ENCODE measurements around the gene BRINP1. TPM values are rescaled to one million over a fixed set of nuclear protein-coding genes. Genes with fewer than 3 reads are reported as not detected.

The BRINP1 gene
- polyA plus RNA-seq, 3 donors: not detected

- H3K9me3 ChIP-seq (replicated peaks in 1 of 2; ENCODE audit: control insufficient read depth in 1 of 2, insufficient read depth in 1 of 2, low read length in 2 of 2): peaks cover 15 to 16% of the 10 kb centered on the region in 2 donors
- Mint-ChIP-seq H3K36me3 (no peaks in the 10 kb centered on the region), H3K4me3 (no peak overlapping the region), H3K9me3 (peaks cover 0 to 19% (median 10%) of the 10 kb centered on the region in 7 donors), H3K27ac (no peak overlapping the region), H3K27me3 (ENCODE audit: low read depth in 3 of 3) (no peaks in the 10 kb centered on the region), H3K4me1 (no peaks in the 10 kb centered on the region)
- H2AFZ ChIP-seq (ENCODE audit: insufficient read depth, low read depth, low read length, poor library complexity, severe bottlenecking): no peak overlapping the region
- no peaks in the 10 kb centered on the region for H4K20me1 ChIP-seq (ENCODE audit: insufficient read depth, low read length)
- H3K27me3 ChIP-seq (ENCODE audit: control insufficient read depth in 2 of 2, insufficient read depth in 2 of 2, low read length in 2 of 2): no peaks in the 10 kb centered on the region
- H3K36me3 ChIP-seq (replicated peaks in 1 of 2; ENCODE audit: control insufficient read depth in 1 of 2, insufficient read depth in 2 of 2, low read length in 2 of 2): no peaks in the 10 kb centered on the region
- H3K4me3 ChIP-seq (replicated peaks in 1 of 3; ENCODE audit: low read depth in 2 of 3, low read length in 3 of 3): no peak overlapping the region
- no peak for DNase-seq
- WGBS (ENCODE audit: insufficient coverage): 93% methylated on average over 2 of the region's 3 CpGs
- H3K27ac ChIP-seq (ENCODE audit: low read depth in 1 of 2, low read length in 2 of 2): no peak overlapping the region
- intact Hi-C loops (cut with micrococcal nuclease): no loop called here
- H3K79me2 ChIP-seq (ENCODE audit: insufficient read depth, low read length): no peaks in the 10 kb centered on the region
- TF ChIP-seq, protein P1, sequence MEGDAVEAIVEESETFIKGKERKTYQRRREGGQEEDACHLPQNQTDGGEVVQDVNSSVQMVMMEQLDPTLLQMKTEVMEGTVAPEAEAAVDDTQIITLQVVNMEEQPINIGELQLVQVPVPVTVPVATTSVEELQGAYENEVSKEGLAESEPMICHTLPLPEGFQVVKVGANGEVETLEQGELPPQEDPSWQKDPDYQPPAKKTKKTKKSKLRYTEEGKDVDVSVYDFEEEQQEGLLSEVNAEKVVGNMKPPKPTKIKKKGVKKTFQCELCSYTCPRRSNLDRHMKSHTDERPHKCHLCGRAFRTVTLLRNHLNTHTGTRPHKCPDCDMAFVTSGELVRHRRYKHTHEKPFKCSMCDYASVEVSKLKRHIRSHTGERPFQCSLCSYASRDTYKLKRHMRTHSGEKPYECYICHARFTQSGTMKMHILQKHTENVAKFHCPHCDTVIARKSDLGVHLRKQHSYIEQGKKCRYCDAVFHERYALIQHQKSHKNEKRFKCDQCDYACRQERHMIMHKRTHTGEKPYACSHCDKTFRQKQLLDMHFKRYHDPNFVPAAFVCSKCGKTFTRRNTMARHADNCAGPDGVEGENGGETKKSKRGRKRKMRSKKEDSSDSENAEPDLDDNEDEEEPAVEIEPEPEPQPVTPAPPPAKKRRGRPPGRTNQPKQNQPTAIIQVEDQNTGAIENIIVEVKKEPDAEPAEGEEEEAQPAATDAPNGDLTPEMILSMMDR (IDR thresholded peaks at IDR 0.05): no peak
- no peaks in the 10 kb centered on the region for H3K4me1 ChIP-seq (ENCODE audit: control insufficient read depth in 1 of 2, insufficient read depth in 2 of 2, low read length in 2 of 2)
- H3K9ac ChIP-seq (ENCODE audit: insufficient read depth, low read length, poor library complexity, severe bottlenecking): no peak overlapping the region
- no peak overlapping the region for H3K4me2 ChIP-seq (replicated peaks; ENCODE audit: extremely low read depth, low read length, poor library complexity, severe bottlenecking)
Observed at GRCh38 chr9:119184265-119184936, 184.8 kb downstream of the BRINP1 start.

- Mint-ChIP-seq H3K36me3 (no peaks in the 10 kb centered on the region), H3K4me3 (no peak overlapping the region), H3K4me1 (no peaks in the 10 kb centered on the region), H3K27ac (no peak overlapping the region), H3K27me3 (ENCODE audit: low read depth in 3 of 3) (no peaks in the 10 kb centered on the region), H3K9me3 (peaks cover 2 to 14% (median 7%) of the 10 kb centered on the region in 7 donors)
- no peak overlapping the region for H3K9ac ChIP-seq (ENCODE audit: insufficient read depth, low read length, poor library complexity, severe bottlenecking)
- H3K27me3 ChIP-seq (ENCODE audit: control insufficient read depth in 2 of 2, insufficient read depth in 2 of 2, low read length in 2 of 2): no peaks in the 10 kb centered on the region
- no peaks in the 10 kb centered on the region for H3K4me1 ChIP-seq (ENCODE audit: control insufficient read depth in 1 of 2, insufficient read depth in 2 of 2, low read length in 2 of 2)
- no peak overlapping the region for H3K27ac ChIP-seq (ENCODE audit: low read depth in 1 of 2, low read length in 2 of 2)
- intact Hi-C loops (cut with micrococcal nuclease): no loop called here
- H3K4me2 ChIP-seq (replicated peaks; ENCODE audit: extremely low read depth, low read length, poor library complexity, severe bottlenecking): no peak overlapping the region
- TF ChIP-seq, protein P1 (IDR thresholded peaks at IDR 0.05): no peak
- H2AFZ ChIP-seq (ENCODE audit: insufficient read depth, low read depth, low read length, poor library complexity, severe bottlenecking): no peak overlapping the region
- DNase-seq: no peak
- H3K4me3 ChIP-seq (replicated peaks in 1 of 3; ENCODE audit: low read depth in 2 of 3, low read length in 3 of 3): no peak overlapping the region
- peaks cover 8 to 10% of the 10 kb centered on the region in 2 donors for H3K9me3 ChIP-seq (replicated peaks in 1 of 2; ENCODE audit: control insufficient read depth in 1 of 2, insufficient read depth in 1 of 2, low read length in 2 of 2)
- H3K36me3 ChIP-seq (replicated peaks in 1 of 2; ENCODE audit: control insufficient read depth in 1 of 2, insufficient read depth in 2 of 2, low read length in 2 of 2): no peaks in the 10 kb centered on the region
- H4K20me1 ChIP-seq (ENCODE audit: insufficient read depth, low read length): no peaks in the 10 kb centered on the region
- no peaks in the 10 kb centered on the region for H3K79me2 ChIP-seq (ENCODE audit: insufficient read depth, low read length)
Observed at GRCh38 chr9:119181561-119181960, 187.7 kb downstream of the BRINP1 start.

All from CD14-positive monocyte (primary cell).